ENCODE measurements around the gene TPSB2. TPM values are rescaled to one million over a fixed set of nuclear protein-coding genes. Genes with fewer than 3 reads are reported as not detected.
"Not testable (repeated sequence)": the region's sequence is repeated elsewhere in the genome, so short reads cannot be mapped to it uniquely, and the experiment has no call there.

Gene TPSB2
- total RNA-seq (2014; rRNA removed; shearing (Covaris generic)): not detected in 2 replicates

GRCh38 chr16:1230084-1230470 is at the start of gene TPSB2:
TSS of gene TPSB2 (minus strand) at chr16:1230184. CDS start at chr16:1229951, 233 bp downstream.
- DNase-seq (ENCODE audit: low read depth): not testable (repeated sequence)

DNA sequence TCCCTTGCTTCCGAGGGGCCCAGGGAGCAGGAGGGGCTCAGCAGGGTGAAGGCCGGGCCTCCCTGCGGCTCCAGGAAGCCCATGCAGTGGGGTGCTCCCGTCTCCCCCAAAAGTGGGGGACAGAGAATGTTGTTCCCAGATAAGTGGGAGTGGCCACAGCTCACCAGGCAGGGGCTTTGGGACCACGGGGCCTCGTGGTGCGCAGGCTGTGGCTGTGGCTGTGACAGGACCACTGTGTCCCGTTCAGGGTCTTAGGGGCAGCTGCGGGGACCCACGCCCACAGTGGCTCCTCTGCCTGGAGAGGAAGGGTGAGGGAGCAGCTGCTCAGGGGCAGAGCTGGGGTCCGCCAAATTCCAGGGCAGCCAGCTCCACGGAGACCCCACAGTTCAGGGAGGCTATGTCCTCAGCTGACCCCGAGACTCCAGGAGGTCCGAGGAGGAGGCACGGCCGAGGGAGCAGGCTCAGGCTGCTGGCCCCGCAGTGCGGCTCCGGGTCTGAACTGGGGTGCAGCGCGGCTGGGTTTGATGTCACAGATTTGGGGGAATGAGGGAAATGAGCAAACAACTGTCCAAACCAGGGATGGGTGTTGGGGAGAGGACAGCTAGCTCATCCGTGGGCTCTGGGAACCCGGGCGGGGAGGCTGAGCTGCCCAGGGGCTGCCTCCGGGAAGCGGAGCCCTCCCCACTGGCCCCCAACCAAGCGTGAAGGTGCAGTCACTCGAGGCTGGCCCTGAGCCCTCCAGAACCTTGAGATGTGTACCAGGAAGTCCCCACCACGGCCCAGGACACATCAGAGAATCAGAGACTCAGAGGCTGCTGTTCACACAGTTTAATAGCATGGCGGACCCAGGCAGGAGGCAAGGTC is 49.3 kb upstream of the TPSB2 start:
- no peak for DNase-seq (ENCODE audit: low read depth)

- no peak for DNase-seq (ENCODE audit: low read depth)
Measured at GRCh38 chr16:1278477-1278876, 48.5 kb upstream of the TPSB2 start.

GRCh38 chr16:1277617-1278282 is 47.8 kb upstream of the TPSB2 start:
- no peak for DNase-seq (ENCODE audit: low read depth)

GRCh38 chr16:1277151-1277598 is 47.2 kb upstream of the TPSB2 start:
- no peak for DNase-seq (ENCODE audit: low read depth)

GRCh38 chr16:1276580-1276878 is 46.5 kb upstream of the TPSB2 start:
- no peak for DNase-seq (ENCODE audit: low read depth)

DNA sequence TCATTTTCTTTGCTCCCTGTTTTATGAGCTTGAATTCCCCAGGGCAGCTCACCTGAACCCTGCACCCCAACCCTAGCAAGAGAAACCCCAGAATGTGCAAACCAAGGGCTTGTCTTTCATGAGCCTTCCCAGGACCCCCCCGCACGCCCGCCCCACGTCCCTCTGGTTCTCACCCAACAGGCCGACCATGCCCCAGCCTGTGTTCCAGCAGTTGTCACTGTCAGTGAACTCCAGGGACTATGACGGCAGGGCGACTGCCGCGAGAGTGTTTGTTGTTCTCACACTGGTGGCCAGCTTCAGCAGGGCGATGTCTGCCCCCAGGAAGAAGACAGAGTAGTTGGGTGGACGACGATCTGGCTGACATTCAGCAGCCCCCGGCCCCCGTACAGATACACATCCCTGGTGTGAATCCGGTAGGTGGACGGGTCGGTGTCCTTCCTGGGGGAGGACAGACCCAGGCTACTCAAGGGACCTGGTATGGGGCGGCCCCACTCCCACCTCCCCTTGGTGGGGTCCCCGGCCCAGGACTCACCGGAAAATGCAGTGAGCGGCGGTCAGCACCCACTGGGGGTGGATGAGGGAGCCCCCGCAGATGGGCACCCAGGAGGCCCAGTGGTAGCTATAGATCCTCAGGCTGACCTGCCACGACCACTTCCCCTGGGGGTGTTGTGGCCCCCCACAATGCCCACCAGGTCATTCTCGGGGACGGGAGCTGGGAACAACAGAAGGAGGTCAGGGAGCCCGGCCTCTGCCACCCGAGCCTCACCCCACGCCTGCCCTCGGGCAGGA is 46.0 kb upstream of the TPSB2 start:
- no peak for DNase-seq (ENCODE audit: low read depth)

GRCh38 chr16:1274767-1275166 is 44.8 kb upstream of the TPSB2 start:
- DNase-seq (ENCODE audit: low read depth): no peak

DNA sequence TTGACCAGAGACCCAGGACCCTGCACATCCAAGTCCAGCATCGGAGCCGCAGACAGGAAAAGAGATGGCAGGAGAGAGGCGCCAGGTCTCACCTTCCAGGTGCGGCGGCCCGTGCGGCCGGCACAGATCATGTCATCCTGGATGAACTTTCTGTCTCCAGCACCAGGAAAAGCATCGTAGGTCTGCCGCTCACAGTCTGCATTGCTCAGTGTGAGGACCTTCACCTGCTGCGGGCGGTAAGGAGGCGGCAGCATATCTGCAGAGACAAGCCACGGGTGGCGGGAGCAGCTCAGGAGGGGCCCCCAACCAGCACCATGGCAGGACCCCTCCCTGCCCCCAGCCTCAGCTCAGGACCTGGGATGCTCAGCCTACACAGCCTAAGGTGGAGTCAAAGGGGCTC is 43.8 kb upstream of the TPSB2 start:
- no peak for DNase-seq (ENCODE audit: low read depth)

- no peak for DNase-seq (ENCODE audit: low read depth)
Measured at GRCh38 chr16:1272453-1273198, 42.6 kb upstream of the TPSB2 start.

- DNase-seq (ENCODE audit: low read depth): not testable (repeated sequence)
Measured at GRCh38 chr16:1271724-1272413, 41.9 kb upstream of the TPSB2 start.

- DNase-seq (ENCODE audit: low read depth): no peak
Measured at GRCh38 chr16:1271380-1271723, 41.4 kb upstream of the TPSB2 start.

DNA sequence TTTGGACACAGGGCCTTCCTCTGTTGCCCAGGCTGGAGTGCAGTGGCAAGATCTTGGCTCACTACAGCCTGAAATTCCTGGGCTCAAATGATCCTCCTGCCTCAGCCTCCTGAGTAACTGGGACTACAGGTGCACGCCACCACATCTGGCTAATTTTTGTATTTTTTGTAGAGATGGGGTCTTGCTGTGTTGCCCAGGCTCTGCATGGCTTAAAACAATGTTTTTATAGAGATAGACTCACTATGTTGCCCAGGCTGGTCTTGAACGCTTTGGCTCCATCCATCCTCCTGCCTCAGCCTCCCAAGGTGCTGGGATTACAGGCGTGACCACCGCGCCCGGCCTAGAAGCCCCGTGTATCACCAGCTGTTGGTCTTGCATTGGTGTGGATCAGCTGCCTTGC is 39.4 kb upstream of the TPSB2 start:
- DNase-seq (ENCODE audit: low read depth): not testable (repeated sequence)

DNA sequence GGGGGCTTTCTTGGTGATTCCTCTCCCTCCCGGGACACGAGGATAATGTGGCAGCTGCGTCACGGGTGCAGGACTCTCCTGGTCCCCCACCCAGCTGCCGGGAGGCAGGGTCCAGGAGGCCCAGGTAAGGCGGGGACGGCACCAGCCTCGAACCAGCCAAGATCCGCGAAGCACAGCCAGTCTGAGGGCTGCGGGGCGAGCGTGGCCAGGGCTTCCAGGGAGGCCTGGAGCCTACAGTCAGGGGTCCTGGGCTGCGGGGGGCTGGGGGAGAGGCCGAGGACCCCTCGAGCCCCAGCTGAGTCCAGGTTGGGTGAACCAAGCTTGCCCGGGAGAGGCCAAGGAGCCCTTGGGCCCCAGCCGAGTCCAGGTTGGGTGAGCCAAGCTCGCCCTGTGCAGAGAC is 35.8 kb upstream of the TPSB2 start:
- no peak for DNase-seq (ENCODE audit: low read depth)

GRCh38 chr16:1265090-1265630 is 35.2 kb upstream of the TPSB2 start:
- DNase-seq (ENCODE audit: low read depth): no peak

DNA sequence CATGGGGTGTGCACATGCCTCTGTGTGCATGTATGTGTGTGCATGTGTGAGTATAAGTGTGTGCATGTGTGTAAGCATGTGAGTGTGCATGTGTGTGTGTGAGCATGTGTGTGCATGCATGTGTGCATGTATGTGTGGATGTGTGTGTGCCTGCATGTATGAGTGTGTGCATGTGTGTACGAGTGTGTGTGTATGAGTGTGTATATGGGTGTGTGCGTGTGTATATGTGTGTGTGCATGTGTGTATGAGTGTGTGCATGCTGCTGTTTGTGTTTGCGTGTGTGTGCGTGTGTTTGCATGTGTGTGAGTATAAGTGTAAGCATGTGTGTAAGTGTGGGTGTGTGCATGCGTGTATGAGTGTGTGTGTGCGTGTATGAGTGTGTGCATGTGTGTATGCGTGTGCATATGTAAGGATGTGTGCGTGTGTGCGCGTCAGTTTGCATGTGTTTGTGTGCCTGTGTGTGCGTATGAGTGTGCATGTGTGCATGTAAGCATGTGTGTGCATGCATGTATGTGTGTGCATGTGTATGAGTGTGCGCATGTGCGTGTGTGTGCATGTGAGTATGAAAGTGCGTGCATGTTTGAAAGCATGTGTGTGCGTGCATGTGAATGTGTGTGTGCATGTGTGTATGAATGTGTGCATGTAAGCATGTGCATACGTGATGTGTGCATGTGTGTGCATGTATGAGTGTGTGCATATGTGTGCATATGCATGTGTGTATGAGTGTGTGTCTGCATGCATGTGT is 34.5 kb upstream of the TPSB2 start:
- no peak for DNase-seq (ENCODE audit: low read depth)

GRCh38 chr16:1263591-1264344 is 33.8 kb upstream of the TPSB2 start:
- no peak for DNase-seq (ENCODE audit: low read depth)

GRCh38 chr16:1262846-1263221 is 32.9 kb upstream of the TPSB2 start:
- no peak for DNase-seq (ENCODE audit: low read depth)

GRCh38 chr16:1262210-1262845 is 32.3 kb upstream of the TPSB2 start:
- no peak for DNase-seq (ENCODE audit: low read depth)
